ENCODE results near the gene RPP25. TPM values are rescaled to one million over a fixed set of nuclear protein-coding genes. Genes with fewer than 3 reads are reported as not detected.

RPP25 gene
- total and polyA plus RNA-seq, 2 donors (not counting 1 experiment from before 2014, with no cell fraction given) = 0.92 to 3.1 TPM

DNA sequence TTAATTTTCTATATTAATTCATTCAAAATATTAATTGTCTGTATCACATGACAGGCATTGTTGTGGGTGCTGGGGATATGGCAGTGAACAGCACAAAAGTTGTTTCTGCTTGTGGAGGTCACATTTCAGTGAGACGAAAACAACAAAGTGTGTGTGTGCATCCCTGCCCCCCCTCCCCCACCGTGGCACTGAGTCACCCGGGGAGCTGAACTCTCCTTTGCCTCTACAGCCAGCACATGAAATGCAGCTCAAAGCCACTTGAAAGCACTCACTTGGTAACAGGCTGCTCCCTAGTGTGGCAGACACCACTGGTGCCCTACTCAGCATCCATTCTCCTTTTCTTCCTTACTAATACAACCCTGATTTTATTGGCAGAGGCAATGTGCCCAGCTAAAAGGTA, 21.9 kb upstream of the RPP25 start:
- ATAC-seq (ENCODE audit: low read depth) = no peak
- H3K4me1 Mint-ChIP-seq = no peaks in the 10 kb centered on the region

DNA sequence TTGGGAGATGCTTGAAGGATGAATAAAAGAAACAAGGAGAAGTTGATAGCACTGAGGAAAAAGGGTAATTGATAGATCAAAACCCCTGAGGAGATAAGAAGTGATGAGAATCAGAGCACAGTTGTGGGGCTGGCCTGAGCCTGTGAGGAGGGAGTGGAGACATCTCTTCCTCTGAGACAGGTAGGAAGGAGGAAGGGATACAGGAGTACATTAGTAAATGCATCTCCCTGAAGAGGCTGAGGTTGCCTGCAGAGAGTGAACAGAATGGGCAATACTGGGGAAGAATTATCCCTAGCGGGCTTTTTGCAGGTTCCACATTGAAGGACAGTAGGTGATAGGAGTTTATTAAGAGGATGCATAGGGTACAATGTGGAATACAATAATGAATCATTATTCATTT, 21.5 kb upstream of the RPP25 start:
- Histone ChIP-seq H3K27me3 (replicated peaks in 1 of 4; ENCODE audit: control extremely low read depth in 1 of 4, control insufficient read depth in 3 of 4, insufficient read depth in 4 of 4, low read length in 3 of 4) (peaks cover 0 to 39% (median 15%) of the 10 kb centered on the region in 4 experiments), H3K4me1 (ENCODE audit: control insufficient read depth in 2 of 2, insufficient read depth in 2 of 2, low read length in 2 of 2) (no peaks in the 10 kb centered on the region), H3K4me3 (ENCODE audit: control extremely low read depth in 1 of 5, extremely low read depth in 1 of 5, insufficient read depth in 1 of 5, low read depth in 2 of 5, low read length in 4 of 5) (no peak overlapping the region), H2AFZ (ENCODE audit: insufficient read depth, low read depth, low read length, poor library complexity, severe bottlenecking) (no peak overlapping the region), H3K4me2 (replicated peaks; ENCODE audit: low read depth, low read length, poor library complexity, severe bottlenecking) (no peak overlapping the region), H3K9me3 (ENCODE audit: control extremely low read depth in 1 of 3, control insufficient read depth in 2 of 3, insufficient read depth in 1 of 3, low read length in 2 of 3) (no peaks in the 10 kb centered on the region), H3K36me3 (replicated peaks in 1 of 2; ENCODE audit: control extremely low read depth in 1 of 2, control insufficient read depth in 1 of 2, extremely low read depth in 1 of 2, insufficient read depth in 2 of 2, low read length in 1 of 2) (no peaks in the 10 kb centered on the region), H3K79me2 (ENCODE audit: control insufficient read depth, insufficient read depth, low read length) (no peaks in the 10 kb centered on the region), H3K9ac (ENCODE audit: low read length) (no peak overlapping the region), H3K27ac (ENCODE audit: low read length in 2 of 2) (no peak overlapping the region), H4K20me1 (ENCODE audit: control insufficient read depth, insufficient read depth, low read length, poor library complexity, severe bottlenecking) (no peaks in the 10 kb centered on the region)
- Mint-ChIP-seq H3K4me1 (no peaks in the 10 kb centered on the region), H3K4me3 (no peak overlapping the region), H3K9me3 (ENCODE audit: insufficient read depth) (no peaks in the 10 kb centered on the region), H3K27ac (no peak overlapping the region), H3K27me3 (peaks cover 28% of the 10 kb centered on the region)
- intact Hi-C loops (cut with micrococcal nuclease) = no loop called here
- WGBS (ENCODE audit: insufficient coverage) = no CpG with 5 or more reads among the region's 1 CpG
- TF ChIP-seq, protein P1, sequence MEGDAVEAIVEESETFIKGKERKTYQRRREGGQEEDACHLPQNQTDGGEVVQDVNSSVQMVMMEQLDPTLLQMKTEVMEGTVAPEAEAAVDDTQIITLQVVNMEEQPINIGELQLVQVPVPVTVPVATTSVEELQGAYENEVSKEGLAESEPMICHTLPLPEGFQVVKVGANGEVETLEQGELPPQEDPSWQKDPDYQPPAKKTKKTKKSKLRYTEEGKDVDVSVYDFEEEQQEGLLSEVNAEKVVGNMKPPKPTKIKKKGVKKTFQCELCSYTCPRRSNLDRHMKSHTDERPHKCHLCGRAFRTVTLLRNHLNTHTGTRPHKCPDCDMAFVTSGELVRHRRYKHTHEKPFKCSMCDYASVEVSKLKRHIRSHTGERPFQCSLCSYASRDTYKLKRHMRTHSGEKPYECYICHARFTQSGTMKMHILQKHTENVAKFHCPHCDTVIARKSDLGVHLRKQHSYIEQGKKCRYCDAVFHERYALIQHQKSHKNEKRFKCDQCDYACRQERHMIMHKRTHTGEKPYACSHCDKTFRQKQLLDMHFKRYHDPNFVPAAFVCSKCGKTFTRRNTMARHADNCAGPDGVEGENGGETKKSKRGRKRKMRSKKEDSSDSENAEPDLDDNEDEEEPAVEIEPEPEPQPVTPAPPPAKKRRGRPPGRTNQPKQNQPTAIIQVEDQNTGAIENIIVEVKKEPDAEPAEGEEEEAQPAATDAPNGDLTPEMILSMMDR (IDR thresholded peaks at IDR 0.05) = no peak
- no peak for TF ChIP-seq EZH2 (IDR thresholded peaks at IDR 0.05; ENCODE audit: borderline replicate concordance, insufficient read depth, low read depth, low read length, poor library complexity, severe bottlenecking)
- ATAC-seq (ENCODE audit: low read depth) (no peak), DNase-seq (no peak)
- CTCF ChIA-PET = interaction anchor here (1.1 to 1.5 kb wide), 2 partner anchors 18 to 28 kb away, joined by 3 read pairs; no protein-coding TSS in a partner anchor
- POLR2A ChIA-PET = no interaction called here

More for the DNA sequence above, 21.9 kb upstream of the RPP25 start:
- no peak overlapping the region for H3K4me3 Mint-ChIP-seq
- peaks cover 27% of the 10 kb centered on the region for H3K27me3 Mint-ChIP-seq
- Histone ChIP-seq H3K4me3 (ENCODE audit: control extremely low read depth in 1 of 5, extremely low read depth in 1 of 5, insufficient read depth in 1 of 5, low read depth in 2 of 5, low read length in 4 of 5) (no peak overlapping the region), H3K4me1 (ENCODE audit: control insufficient read depth in 2 of 2, insufficient read depth in 2 of 2, low read length in 2 of 2) (no peaks in the 10 kb centered on the region), H3K27me3 (replicated peaks in 1 of 4; ENCODE audit: control extremely low read depth in 1 of 4, control insufficient read depth in 3 of 4, insufficient read depth in 4 of 4, low read length in 3 of 4) (peaks cover 0 to 38% (median 15%) of the 10 kb centered on the region in 4 experiments), H3K9me3 (ENCODE audit: control extremely low read depth in 1 of 3, control insufficient read depth in 2 of 3, insufficient read depth in 1 of 3, low read length in 2 of 3) (no peaks in the 10 kb centered on the region), H4K20me1 (ENCODE audit: control insufficient read depth, insufficient read depth, low read length, poor library complexity, severe bottlenecking) (no peaks in the 10 kb centered on the region), H2AFZ (ENCODE audit: insufficient read depth, low read depth, low read length, poor library complexity, severe bottlenecking) (no peak overlapping the region), H3K4me2 (replicated peaks; ENCODE audit: low read depth, low read length, poor library complexity, severe bottlenecking) (no peak overlapping the region), H3K79me2 (ENCODE audit: control insufficient read depth, insufficient read depth, low read length) (no peaks in the 10 kb centered on the region), H3K9ac (ENCODE audit: low read length) (no peak overlapping the region), H3K27ac (ENCODE audit: low read length in 2 of 2) (no peak overlapping the region), H3K36me3 (replicated peaks in 1 of 2; ENCODE audit: control extremely low read depth in 1 of 2, control insufficient read depth in 1 of 2, extremely low read depth in 1 of 2, insufficient read depth in 2 of 2, low read length in 1 of 2) (no peaks in the 10 kb centered on the region)
- intact Hi-C loops (cut with micrococcal nuclease) = no loop called here
- DNase-seq = no peak
- no peaks in the 10 kb centered on the region for H3K9me3 Mint-ChIP-seq (ENCODE audit: insufficient read depth)
- CTCF ChIA-PET = interaction anchor here (0.7 to 1.5 kb wide), 3 partner anchors 18 to 28 kb away, joined by 3 read pairs; no protein-coding TSS in a partner anchor
- WGBS (ENCODE audit: insufficient coverage) = 29% methylated on average over 2 of the region's 3 CpGs
- POLR2A ChIA-PET = no interaction called here
- no peak overlapping the region for H3K27ac Mint-ChIP-seq
- TF ChIP-seq, protein P1 (IDR thresholded peaks at IDR 0.05) = no peak
- no peak for TF ChIP-seq EZH2 (IDR thresholded peaks at IDR 0.05; ENCODE audit: borderline replicate concordance, insufficient read depth, low read depth, low read length, poor library complexity, severe bottlenecking)
